Gastroesophageal sphincter (tissue), 3 donors: Measurements from ENCODE around the gene ARPC4.

Experiments
- POLR2A ChIP-seq, 2 donors: fragments of 450-650 bp; IDR thresholded peaks; one replicate each; pipeline ENCODE4 v1.6.1; 2017; ENCODE audit warnings: antibody characterized with exemption in 2 of 2, mild to moderate bottlenecking in 2 of 2, moderate library complexity in 1 of 2
- POLR2AphosphoS5 ChIP-seq: sonication (generic); formaldehyde crosslinking; IDR thresholded peaks from one replicate; pipeline ENCODE4 v1.6.1; 2017; ENCODE audit warnings: antibody characterized with exemption
- TF ChIP-seq, protein P1 (sequence below), 4 experiments: fragments of 200-600 bp in 2 of 4; fragments of 450-650 bp in 2 of 4; sonication (generic) in 1 of 4; IDR thresholded peaks; one replicate each; pipeline ENCODE4 v1.5.1; 2017 to 2019; ENCODE audit warnings: antibody characterized with exemption in 4 of 4, mild to moderate bottlenecking in 2 of 4, moderate library complexity in 2 of 4

GRCh38 chr3:9783954-9784353 lies 8.9 kb upstream of the ARPC4 start:
- TF ChIP-seq, protein P1, sequence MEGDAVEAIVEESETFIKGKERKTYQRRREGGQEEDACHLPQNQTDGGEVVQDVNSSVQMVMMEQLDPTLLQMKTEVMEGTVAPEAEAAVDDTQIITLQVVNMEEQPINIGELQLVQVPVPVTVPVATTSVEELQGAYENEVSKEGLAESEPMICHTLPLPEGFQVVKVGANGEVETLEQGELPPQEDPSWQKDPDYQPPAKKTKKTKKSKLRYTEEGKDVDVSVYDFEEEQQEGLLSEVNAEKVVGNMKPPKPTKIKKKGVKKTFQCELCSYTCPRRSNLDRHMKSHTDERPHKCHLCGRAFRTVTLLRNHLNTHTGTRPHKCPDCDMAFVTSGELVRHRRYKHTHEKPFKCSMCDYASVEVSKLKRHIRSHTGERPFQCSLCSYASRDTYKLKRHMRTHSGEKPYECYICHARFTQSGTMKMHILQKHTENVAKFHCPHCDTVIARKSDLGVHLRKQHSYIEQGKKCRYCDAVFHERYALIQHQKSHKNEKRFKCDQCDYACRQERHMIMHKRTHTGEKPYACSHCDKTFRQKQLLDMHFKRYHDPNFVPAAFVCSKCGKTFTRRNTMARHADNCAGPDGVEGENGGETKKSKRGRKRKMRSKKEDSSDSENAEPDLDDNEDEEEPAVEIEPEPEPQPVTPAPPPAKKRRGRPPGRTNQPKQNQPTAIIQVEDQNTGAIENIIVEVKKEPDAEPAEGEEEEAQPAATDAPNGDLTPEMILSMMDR (IDR thresholded peaks at IDR 0.05): no peak
- TF ChIP-seq POLR2A (IDR thresholded peaks at IDR 0.05): no peak
- no peak for TF ChIP-seq POLR2AphosphoS5
